Right lobe of liver (tissue), 4 donors: ENCODE measurements around the gene SOX12.
"Not testable (repeated sequence)": the region's sequence is repeated elsewhere in the genome, so short reads cannot be mapped to it uniquely, and the experiment has no call there.

Experiments used
- CTCF ChIP-seq, 4 donors: fragments of 200-600 bp in 3 of 4; fragments of 450-650 bp in 1 of 4; IDR thresholded peaks; one replicate each; pipeline versions ENCODE4 v1.5.1 to v1.8.0; 2016 to 2022; ENCODE audit warnings: antibody characterized with exemption in 4 of 4, mild to moderate bottlenecking in 2 of 4
- POLR2A ChIP-seq: fragments of 450-650 bp; IDR thresholded peaks from one replicate; pipeline ENCODE4 v1.6.1; 2017; ENCODE audit warnings: antibody characterized with exemption, mild to moderate bottlenecking
- donor health status: DM: no; HTN: no; CAD: no.
- donor health status: DM: no; HTN: no; CAD: no.
- donor health status: DM: no; HTN: yes; CAD: no.

- TF ChIP-seq POLR2A; CTCF (IDR thresholded peaks at IDR 0.05): not testable (repeated sequence)
Measured at GRCh38 chr20:336040-336439, 10.7 kb downstream of the SOX12 start.
